IMR-90 (cell line): Measurements from ENCODE around the gene GPRC5C. TPM values are rescaled to one million over a fixed set of nuclear protein-coding genes. Genes with fewer than 3 reads are reported as not detected.

Experiments
- ATAC-seq: fragments of 200-7000 bp; cut with Tn5 transposase; 2 replicates; pipeline ENCODE4 v1.9.1; 2020; ENCODE audit warnings: low read depth, mild to moderate bottlenecking, moderate library complexity
- BruUV-seq: library from RNA; stranded (reverse); fragments of 400-500 nt; replicated peaks from 2 replicates; lab custom pipeline; 2021; lab: Mats Ljungman, UMichigan
- CTCF ChIA-PET: fragments of 300-600 bp; formaldehyde crosslinking; extraction: SDS; loops from one replicate; lab custom pipeline; 2021; ENCODE audit warnings: antibody characterized with exemption; lab: Yijun Ruan, JAX
- POLR2A ChIA-PET: fragments of 300-600 bp; sonication (Branson Sonifier 250); formaldehyde crosslinking; loops from one replicate; lab custom pipeline; 2022; ENCODE audit warnings: antibody characterized with exemption; ENCODE audit not compliant: unreplicated experiment; lab: Charles Lee
- DNase-seq: peaks from one replicate; pipeline ENCODE4 v3.0.0; 2013
- H2AFZ ChIP-seq: replicated peaks from 2 replicates; pipeline ENCODE3; 2013; ENCODE audit warnings: low read length, mild to moderate bottlenecking; ENCODE audit not compliant: poor library complexity
- H2AK5ac ChIP-seq: 2 replicates; pipeline ENCODE4 v1.6.1; 2013; ENCODE audit warnings: low read depth, low read length, inconsistent platforms
- H2AK9ac ChIP-seq: replicated peaks from 2 replicates; pipeline ENCODE3; 2013; ENCODE audit warnings: mild to moderate bottlenecking, low read depth, low read length, moderate library complexity; ENCODE audit not compliant: poor library complexity
- H2BK120ac ChIP-seq: 2 replicates; pipeline ENCODE4 v1.6.1; 2013; ENCODE audit warnings: low read depth, low read length, inconsistent platforms
- H2BK15ac ChIP-seq: 3 replicates; pipeline ENCODE4 v1.6.1; 2013; ENCODE audit warnings: low read depth, low read length, inconsistent platforms
- H2BK20ac ChIP-seq: 2 replicates; pipeline ENCODE4 v1.6.1; 2013; ENCODE audit warnings: low read depth, mild to moderate bottlenecking, inconsistent platforms, low read length, moderate library complexity
- H2BK5ac ChIP-seq: 2 replicates; pipeline ENCODE4 v1.6.1; 2013; ENCODE audit warnings: mild to moderate bottlenecking, low read depth, low read length, inconsistent platforms; ENCODE audit not compliant: poor library complexity, severe bottlenecking
- H3K14ac ChIP-seq: replicated peaks from 2 replicates; pipeline ENCODE4 v1.6.1; 2013; ENCODE audit warnings: low read depth, low read length, inconsistent platforms
- H3K18ac ChIP-seq: 2 replicates; pipeline ENCODE4 v1.6.1; 2013; ENCODE audit warnings: low read depth, low read length, control low read depth
- H3K23ac ChIP-seq: 2 replicates; pipeline ENCODE4 v1.6.1; 2013; ENCODE audit warnings: low read depth, low read length, inconsistent platforms
- H3K27ac ChIP-seq: 2 replicates; pipeline ENCODE4 v1.5.1; 2013; ENCODE audit warnings: mild to moderate bottlenecking, control low read depth, low read length; ENCODE audit not compliant: insufficient read depth
- H3K27me3 ChIP-seq: 2 replicates; pipeline ENCODE4 v1.6.1; 2013; ENCODE audit warnings: low read length; ENCODE audit not compliant: control insufficient read depth, insufficient read depth
- H3K36me3 ChIP-seq: 2 replicates; pipeline ENCODE4 v1.6.1; 2013; ENCODE audit warnings: low read length, mixed read lengths; ENCODE audit not compliant: control insufficient read depth, insufficient read depth
- H3K4ac ChIP-seq: 2 replicates; pipeline ENCODE4 v1.6.1; 2013; ENCODE audit warnings: low read depth, low read length, inconsistent platforms
- H3K4me1 ChIP-seq: 2 replicates; pipeline ENCODE4 v1.6.1; 2013; ENCODE audit warnings: low read length, mixed read lengths; ENCODE audit not compliant: control insufficient read depth, insufficient read depth
- H3K4me2 ChIP-seq: 2 replicates; pipeline ENCODE4 v1.6.1; 2013; ENCODE audit warnings: low read depth, mild to moderate bottlenecking, control low read depth, low read length, moderate library complexity
- H3K4me3 ChIP-seq: 2 replicates; pipeline ENCODE4 v1.5.1; 2013; ENCODE audit warnings: low read depth, mild to moderate bottlenecking, control low read depth, low read length, moderate library complexity; ENCODE audit not compliant: insufficient read depth
- H3K56ac ChIP-seq: 2 replicates; pipeline ENCODE4 v1.6.1; 2013; ENCODE audit warnings: low read length, inconsistent platforms; ENCODE audit not compliant: insufficient read depth; ENCODE audit errors: extremely low read depth
- H3K79me1 ChIP-seq, 2 experiments: 2 replicates each; pipeline ENCODE4 v1.6.1; 2013; ENCODE audit warnings: low read length in 2 of 2, inconsistent platforms in 1 of 2, low read depth in 1 of 2
- H3K9ac ChIP-seq: 2 replicates; pipeline ENCODE4 v1.6.1; 2013; ENCODE audit warnings: low read depth, low read length, control low read depth
- H3K9me1 ChIP-seq: 2 replicates; pipeline ENCODE4 v1.6.1; 2013; ENCODE audit warnings: low read length, inconsistent platforms; ENCODE audit not compliant: insufficient read depth
- H3K9me3 ChIP-seq: 2 replicates; pipeline ENCODE4 v1.6.1; 2013; ENCODE audit warnings: low read length; ENCODE audit not compliant: control insufficient read depth, insufficient read depth
- H4K20me1 ChIP-seq: 2 replicates; pipeline ENCODE4 v1.6.1; 2013; ENCODE audit warnings: low read length, inconsistent platforms; ENCODE audit not compliant: insufficient read depth
- H4K5ac ChIP-seq: 2 replicates; pipeline ENCODE4 v1.6.1; 2013; ENCODE audit warnings: mild to moderate bottlenecking, low read depth, low read length, control low read depth
- H4K8ac ChIP-seq, 2 experiments: 2 replicates each; pipeline ENCODE4 v1.6.1; 2013; ENCODE audit warnings: low read depth in 2 of 2, low read length in 2 of 2, control low read depth in 1 of 2, inconsistent platforms in 1 of 2
- H4K91ac ChIP-seq: 2 replicates; pipeline ENCODE4 v1.6.1; 2013; ENCODE audit warnings: low read depth, low read length, inconsistent platforms; ENCODE audit not compliant: insufficient read depth
- POLR2A ChIP-seq: IDR thresholded peaks from 2 replicates; pipeline ENCODE4 v1.6.1; 2012; ENCODE audit warnings: mild to moderate bottlenecking, low read depth, low read length
- RFX5 ChIP-seq: IDR thresholded peaks from 2 replicates; pipeline ENCODE4 v1.8.0; 2012; ENCODE audit warnings: low read depth, mild to moderate bottlenecking, low read length, moderate library complexity
- whole genome bisulfite sequencing, 2 experiments: methylation state at CpG; one replicate each; pipeline versions ENCODE4 v1.1.5 to v1.1.7; 2013; ENCODE audit warnings: missing lambda C conversion rate in 2 of 2; ENCODE audit not compliant: insufficient read length in 1 of 2; ENCODE audit errors: extremely low coverage in 2 of 2; 5-methylcytosine and 5-hydroxymethylcytosine counted together
- dilution Hi-C: fragments of 300-500 bp; cut with HindIII; formaldehyde crosslinking; loops from one replicate; pipeline ENCODE4 v1.14.3; 2018; ENCODE audit warnings: low sequenced_read_pairs; ENCODE audit not compliant: unreplicated experiment
- in situ Hi-C: fragments of 300-500 bp; cut with MboI; formaldehyde crosslinking; loops from 3 replicates; pipeline ENCODE4 v1.14.3; 2019; ENCODE audit warnings: low sequenced_read_pairs, inconsistent platforms, mixed read lengths
- intact Hi-C: fragments of 100-400 bp; cut with micrococcal nuclease; formaldehyde crosslinking; loops from 2 replicates; pipeline ENCODE4 v1.10.0; 2022
- polyA plus RNA-seq, 3 experiments: library from polyadenylated mRNA; depleted of rRNA; stranded (reverse); fragments of >200 nt; gene quantifications; 2 replicates each; pipeline ENCODE4 v1.2.3, GENCODE V29; 2012; ENCODE audit warnings: low replicate concordance in 1 of 3
- total RNA-seq: library from RNA; depleted of rRNA; stranded (reverse); fragments of >200 nt; gene quantifications from 2 replicates; pipeline ENCODE4 v1.2.3, GENCODE V29; 2012

GPRC5C gene
- total and polyA plus RNA-seq, 2 of the 4 experiments (the other 2 are of a cell fraction): not detected

DNA sequence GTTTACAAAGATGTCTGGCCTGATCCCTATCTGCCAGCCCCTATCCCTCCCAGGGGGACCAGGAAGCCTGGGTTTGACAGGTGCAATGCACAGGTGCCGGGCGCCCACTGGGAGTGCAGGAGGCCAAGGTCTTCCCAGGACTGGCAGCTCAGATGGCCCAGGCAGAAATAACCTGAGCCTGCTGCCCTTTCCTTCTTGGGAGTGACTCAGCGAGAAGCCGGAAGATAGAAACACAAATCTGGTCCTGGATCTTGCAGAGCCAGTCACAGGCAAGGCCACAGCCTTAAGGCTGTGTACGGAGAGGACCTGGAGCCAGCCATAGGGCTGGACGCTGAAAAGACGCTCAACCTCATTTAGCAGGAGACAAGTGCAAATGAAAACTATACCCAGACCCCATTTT lies 36.9 kb upstream of the GPRC5C start:
- intact Hi-C loops: no loop called here
- CTCF ChIA-PET: no interaction called here

More for the DNA sequence above, 36.9 kb upstream of the GPRC5C start:
- H3K56ac ChIP-seq: no peak overlapping the region
- H4K20me1 ChIP-seq: no peaks in the 10 kb centered on the region
- H3K9ac ChIP-seq: no peak overlapping the region
- BruUV-seq: no TSS peak
- H3K14ac ChIP-seq: no peak overlapping the region
- no peak overlapping the region for H4K8ac ChIP-seq
- H3K9me1 ChIP-seq: no peaks in the 10 kb centered on the region
- H2AFZ ChIP-seq: no peak overlapping the region
- H3K18ac ChIP-seq: no peak overlapping the region
- H3K4me1 ChIP-seq: no peaks in the 10 kb centered on the region
- H2BK15ac ChIP-seq: no peak overlapping the region
- no peak for TF ChIP-seq POLR2A
- no peak for TF ChIP-seq RFX5
- DNase-seq (no peak), ATAC-seq (no peak)
- no peak overlapping the region for H2AK9ac ChIP-seq
- no peak overlapping the region for H3K23ac ChIP-seq
- in situ Hi-C loops (no loop called here), dilution Hi-C loops (no loop called here)
- H2AK5ac ChIP-seq: no peak overlapping the region
- no peak overlapping the region for H4K5ac ChIP-seq
- peaks cover 17% of the 10 kb centered on the region for H3K9me3 ChIP-seq
- H3K27me3 ChIP-seq: no peaks in the 10 kb centered on the region
- no peak overlapping the region for H2BK5ac ChIP-seq
- no peak overlapping the region for H4K91ac ChIP-seq
- no peak overlapping the region for H3K27ac ChIP-seq
- POLR2A ChIA-PET: no interaction called here
- H3K4me2 ChIP-seq: no peak overlapping the region
- no peak overlapping the region for H2BK20ac ChIP-seq
- 61% methylated on average over 4 of the region's 7 CpGs; no CpG with 5 or more reads in 1 of the 2 experiments for WGBS, 2 experiments
- no peak overlapping the region for H2BK120ac ChIP-seq
- no peak overlapping the region for H3K4ac ChIP-seq
- H3K79me1 ChIP-seq: no peaks in the 10 kb centered on the region
- no peak overlapping the region for H3K4me3 ChIP-seq
- H3K36me3 ChIP-seq: no peaks in the 10 kb centered on the region
